ENCODE data around the gene TGFBRAP1.
"Not testable (repeated sequence)": the region's sequence is repeated elsewhere in the genome, so short reads cannot be mapped to it uniquely, and the experiment has no call there.

The TGFBRAP1 gene

DNA sequence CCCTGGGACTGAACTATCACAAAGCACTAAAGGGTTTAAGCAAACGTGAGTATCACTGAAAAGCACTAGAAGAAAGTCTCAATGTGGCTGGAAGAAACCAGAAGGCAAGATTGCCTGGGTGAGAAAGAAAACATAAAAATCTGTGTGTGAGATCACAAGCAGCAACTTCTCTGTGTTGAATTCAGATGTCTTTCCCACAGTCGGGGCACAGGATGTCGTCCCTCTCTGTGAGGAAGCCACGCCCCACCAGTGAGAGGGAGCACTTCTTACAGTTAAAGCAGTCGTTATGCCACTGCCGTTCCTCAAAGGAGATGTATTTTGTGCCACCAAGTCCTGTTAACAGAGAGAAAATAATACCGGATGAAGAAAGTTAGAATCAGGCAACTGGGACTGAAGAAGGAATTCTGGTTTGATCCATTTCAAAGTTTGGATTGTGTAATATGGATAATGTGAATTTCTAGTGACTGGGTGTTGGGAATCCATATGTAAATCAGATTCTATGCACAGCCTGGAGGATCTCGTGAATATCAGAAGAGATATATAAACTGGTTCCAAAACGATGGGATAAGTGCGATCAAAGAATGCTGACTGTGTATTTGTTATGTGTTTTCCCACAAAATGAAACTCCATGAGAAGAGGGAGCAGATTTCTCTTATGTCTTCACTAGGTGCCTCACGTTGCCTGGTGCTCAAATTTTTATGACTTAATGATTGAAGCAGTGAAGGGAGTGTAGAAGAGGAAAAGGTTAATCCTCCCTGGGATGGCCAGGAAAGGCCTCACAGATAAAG, 31.8 kb upstream of the TGFBRAP1 start:
- no peak for DNase-seq

- DNase-seq = no peak
Measured at GRCh38 chr2:105358593-105358992, 29.1 kb upstream of the TGFBRAP1 start.

DNA sequence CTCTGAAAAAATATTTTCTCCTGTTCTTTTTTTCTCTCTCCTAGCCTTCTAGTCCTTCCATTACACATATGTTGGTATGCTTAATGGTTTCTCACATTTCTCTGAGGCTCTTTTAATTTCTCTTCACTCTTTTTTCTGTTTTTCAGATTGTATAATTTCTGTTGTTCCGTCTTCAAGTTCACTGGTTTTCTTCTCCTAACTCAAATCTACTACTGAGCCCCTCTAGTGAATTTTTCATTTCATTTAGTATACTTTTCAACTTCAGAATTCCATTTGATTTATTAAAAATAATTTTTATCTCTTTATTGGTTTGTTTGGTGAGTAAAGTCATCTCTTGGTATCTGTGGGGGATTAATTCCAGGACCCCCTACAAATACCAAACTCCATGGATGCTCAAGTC, 27.6 kb upstream of the TGFBRAP1 start:
- DNase-seq = no peak

- no peak for DNase-seq
Measured at GRCh38 chr2:105344704-105345345, 15.3 kb upstream of the TGFBRAP1 start.

DNA sequence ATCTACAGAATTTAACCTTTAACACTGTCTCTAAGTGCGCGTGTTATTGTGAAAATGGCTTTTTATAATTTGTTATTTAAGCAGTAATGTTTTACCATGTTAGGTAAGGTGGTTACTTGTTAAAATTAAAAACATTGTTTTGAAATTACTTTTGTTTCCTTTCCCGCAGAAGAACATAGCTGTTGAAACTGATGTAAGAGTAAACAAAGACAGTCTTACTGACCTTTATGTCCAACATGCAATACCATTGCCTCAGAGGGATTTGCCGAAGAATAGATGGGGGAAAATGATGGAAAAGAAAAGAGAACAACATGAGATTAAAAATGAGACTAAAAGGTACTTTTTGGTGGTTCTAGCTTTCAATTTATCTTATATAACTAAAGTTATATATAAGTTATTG, 9.9 kb upstream of the TGFBRAP1 start:
- DNase-seq = no peak

DNA sequence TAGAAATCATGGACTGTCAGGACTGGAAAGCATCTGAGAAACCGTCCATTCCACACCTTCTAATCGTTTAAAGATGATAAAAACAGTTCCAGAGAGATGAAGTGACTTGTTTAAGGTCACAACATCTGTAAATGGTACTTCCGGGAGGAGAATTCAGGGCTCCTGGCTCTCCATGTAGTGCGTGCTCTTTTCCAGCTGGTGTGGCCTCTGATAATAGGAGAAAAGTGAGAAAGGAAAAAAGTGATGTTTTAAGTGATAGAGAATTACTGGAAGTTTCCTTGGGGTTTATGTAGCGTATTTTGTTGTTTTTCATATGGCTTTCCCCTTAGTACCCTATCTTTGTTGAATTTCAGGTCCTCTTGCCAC, 8.5 kb upstream of the TGFBRAP1 start:
- DNase-seq = no peak

GRCh38 chr2:105337122-105338019, 7.8 kb upstream of the TGFBRAP1 start, which contains the start of gene C2orf49:
Gene C2orf49 (plus strand): TSS chr2:105337540. CDS start chr2:105337588, 48 bp downstream.
- DNase-seq = peak in 55 of 56 donors; percentile 37 to 98 (median 88)

DNA sequence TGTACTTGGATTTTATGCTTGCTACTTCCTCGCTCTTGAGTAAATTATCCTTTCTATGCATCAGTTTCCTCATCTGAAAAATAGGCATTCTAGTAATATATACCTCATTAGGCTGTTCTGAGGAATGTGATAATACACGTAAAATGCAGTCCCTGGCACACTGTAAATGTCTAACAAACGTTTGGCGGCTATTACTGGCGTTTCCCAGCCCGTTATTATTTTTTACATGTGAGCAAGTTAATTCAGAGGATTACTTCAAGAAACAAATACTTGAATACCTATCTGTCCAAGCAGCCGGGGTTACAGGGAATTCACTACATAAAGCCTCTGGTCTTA, 7.2 kb upstream of the TGFBRAP1 start:
- DNase-seq = no peak

DNA sequence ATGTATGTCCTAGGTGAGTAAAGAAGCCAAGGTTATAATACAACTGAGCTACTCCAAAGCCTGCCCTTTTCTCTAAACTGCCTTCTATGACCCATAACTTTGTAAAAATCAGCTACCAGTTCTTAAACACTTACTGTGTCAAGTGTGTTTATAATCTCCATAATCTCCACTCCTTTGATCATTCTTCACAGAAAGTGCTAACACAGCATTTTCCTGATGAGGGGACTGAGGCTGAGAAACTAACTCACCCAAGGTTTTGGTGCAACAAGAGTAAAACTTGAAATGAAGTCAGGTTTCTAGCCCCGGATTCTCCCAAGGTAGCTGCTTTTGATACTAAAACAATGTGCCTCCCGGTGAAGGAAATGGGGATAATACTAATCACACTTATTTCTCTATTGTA, 5.9 kb upstream of the TGFBRAP1 start:
- DNase-seq = no peak

DNA sequence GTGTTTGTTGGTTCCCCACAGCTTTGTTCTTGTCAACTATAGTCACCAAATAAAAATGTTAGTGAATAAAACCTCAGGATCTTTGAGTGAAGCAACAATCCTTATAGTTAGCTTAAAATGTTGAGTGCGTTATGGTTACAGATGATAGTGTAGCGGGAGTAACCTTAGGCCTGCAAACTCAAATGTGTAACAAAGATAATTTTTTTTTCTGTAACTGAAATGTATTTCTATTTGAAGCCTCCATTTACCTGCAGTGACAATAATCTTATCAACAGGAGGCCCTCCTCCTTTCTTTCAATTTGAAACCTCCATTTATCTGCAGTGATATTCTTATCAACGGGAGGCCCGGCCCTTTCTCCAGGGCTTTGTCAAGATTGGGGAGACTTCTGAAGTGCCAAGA, 4.7 kb upstream of the TGFBRAP1 start:
- DNase-seq = no peak

DNA sequence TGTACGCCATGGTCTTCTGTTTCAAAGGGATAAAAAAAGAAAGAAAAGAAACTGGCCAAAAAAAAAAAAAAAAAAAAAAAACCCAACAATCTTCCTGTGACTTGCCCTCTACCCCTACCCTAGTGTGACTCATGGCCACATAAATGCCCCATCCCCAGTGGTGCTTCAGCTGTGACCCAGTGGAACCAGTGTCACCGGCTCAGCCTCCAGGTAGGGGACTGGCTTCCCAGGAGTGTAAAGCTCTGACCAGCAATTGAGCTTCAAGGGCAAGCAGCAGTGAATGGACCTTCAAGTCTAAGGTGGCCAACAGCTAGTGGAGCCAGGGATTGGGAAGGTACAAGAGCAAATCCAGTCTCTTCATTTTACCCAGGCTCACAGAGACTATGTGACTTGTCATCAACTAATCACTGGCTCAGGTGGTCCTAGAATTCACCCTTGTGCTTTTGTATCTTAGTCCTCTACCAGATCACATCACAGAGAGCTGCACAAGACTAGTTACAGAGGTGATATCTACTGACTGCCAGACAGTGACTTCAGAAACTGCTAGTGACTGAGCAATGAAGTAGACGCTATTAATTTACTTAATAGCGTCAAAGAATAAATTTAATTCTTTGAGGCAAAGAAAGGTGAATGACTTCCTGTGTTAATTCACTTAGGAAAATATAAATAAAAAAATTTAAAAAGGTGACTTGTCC, 1.3 kb upstream of the TGFBRAP1 start:
- DNase-seq = no peak

DNA sequence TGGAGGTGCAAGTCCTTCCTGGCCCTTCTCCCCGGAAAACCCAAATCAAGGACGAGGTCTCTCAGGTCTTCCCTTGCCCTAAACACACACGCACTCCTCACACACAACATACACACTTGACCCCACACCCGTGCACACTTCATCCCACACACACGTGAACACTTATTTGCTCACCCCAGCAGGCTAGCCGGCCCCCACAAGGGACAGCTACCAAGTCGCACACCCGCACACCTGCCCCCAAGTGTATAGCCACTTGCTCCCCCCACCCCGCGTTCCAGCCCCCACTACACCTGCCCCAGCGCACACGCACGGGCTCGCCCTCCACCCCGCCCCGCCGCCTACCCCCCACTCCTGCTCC, 359 bp downstream of the TGFBRAP1 start:
- DNase-seq = peak in 11 of 56 donors; percentile 10 to 62 (median 38)

GRCh38 chr2:105328281-105329196, 996 bp downstream of the TGFBRAP1 start:
- DNase-seq = peak in 12 of 56 donors; percentile 7 to 55 (median 26)

DNA sequence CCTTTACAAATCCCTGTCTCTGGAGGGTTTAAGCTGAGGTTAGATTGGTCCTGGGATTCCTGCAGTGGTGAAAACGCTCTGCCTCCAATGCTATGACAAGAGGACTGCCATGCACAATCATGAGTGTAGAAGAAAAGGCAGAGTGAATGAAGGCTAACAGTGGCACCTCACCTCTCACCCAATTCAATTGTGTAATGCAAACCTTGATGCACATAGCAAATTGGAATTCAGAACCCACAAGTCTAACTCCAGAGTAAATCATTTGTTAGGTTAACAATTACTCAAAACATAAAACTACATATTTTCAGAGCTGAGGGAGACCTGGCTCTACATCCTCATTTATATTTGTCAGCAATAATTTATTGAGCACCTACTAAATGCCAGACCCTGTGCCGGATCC, 1.8 kb downstream of the TGFBRAP1 start:
- DNase-seq = no peak

GRCh38 chr2:105327271-105327670, 2.3 kb downstream of the TGFBRAP1 start:
- not testable (repeated sequence) for DNase-seq

- DNase-seq = no peak
Measured at GRCh38 chr2:105325389-105325963, 4.1 kb downstream of the TGFBRAP1 start.

DNA sequence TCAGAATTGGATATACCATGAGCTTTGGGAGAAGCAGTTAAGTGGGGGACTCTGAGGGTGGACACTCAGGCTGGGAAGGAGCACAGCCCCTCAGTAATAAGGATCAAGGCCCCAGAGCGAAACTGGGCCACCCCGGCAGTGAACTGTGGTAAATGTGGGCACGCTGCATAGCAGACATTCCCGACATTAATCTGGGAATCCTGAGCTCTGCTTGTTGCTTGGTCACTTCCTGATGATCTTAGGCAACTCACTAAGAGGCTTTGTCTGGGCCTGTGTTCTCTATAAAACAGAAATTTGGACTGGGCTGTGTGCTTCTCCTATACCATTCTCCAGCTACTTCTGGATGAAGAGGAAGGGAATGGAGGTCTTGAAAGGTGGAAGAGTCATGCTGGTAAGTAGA, 4.8 kb downstream of the TGFBRAP1 start:
- no peak for DNase-seq

DNA sequence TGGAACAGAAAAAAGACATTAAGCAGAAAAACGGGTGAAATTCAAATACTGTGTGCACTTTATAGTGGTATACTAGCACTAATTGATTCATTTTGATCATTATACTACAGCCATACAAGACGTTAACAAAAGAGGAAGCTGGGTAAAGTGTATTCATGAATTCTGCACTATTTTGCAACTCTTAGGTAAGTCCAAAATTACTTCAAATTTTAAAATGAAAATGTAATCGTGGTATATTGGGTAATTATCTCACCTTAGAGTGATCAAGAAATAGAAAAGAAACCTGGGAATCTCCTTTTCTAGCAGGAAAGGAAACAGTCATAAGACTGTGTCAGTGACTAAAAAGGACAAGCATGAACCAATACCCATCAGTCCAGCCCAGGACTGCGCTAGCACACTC, 5.4 kb downstream of the TGFBRAP1 start:
- no peak for DNase-seq

GRCh38 chr2:105323111-105323510, 6.4 kb downstream of the TGFBRAP1 start:
- DNase-seq = no peak

All from nucleus accumbens (tissue), 56 donors.